Prostate gland (tissue), 2 donors: ENCODE results near the gene PCDH9.

ENCODE experiments used
- CTCF ChIP-seq, 4 experiments: fragments of 200-600 bp in 2 of 4; fragments of 450-650 bp in 2 of 4; sonication (generic) in 2 of 4; IDR thresholded peaks; 1 replicate in 3 of 4; 2 replicates in 1 of 4; pipeline ENCODE4 v1.5.1; 2016 to 2019; ENCODE audit warnings: antibody characterized with exemption in 4 of 4, mild to moderate bottlenecking in 2 of 4, moderate library complexity in 2 of 4
- POLR2A ChIP-seq: fragments of 450-650 bp; IDR thresholded peaks from one replicate; pipeline ENCODE4 v1.6.1; 2016; ENCODE audit warnings: antibody characterized with exemption, mild to moderate bottlenecking
- POLR2AphosphoS5 ChIP-seq: sonication (generic); formaldehyde crosslinking; IDR thresholded peaks from one replicate; pipeline ENCODE4 v1.6.1; 2017; ENCODE audit warnings: antibody characterized with exemption

GRCh38 chr13:67277581-67277980 is 47.4 kb upstream of the PCDH9 start:
- TF ChIP-seq CTCF (IDR thresholded peaks at IDR 0.05), result no peak
- no peak for TF ChIP-seq POLR2AphosphoS5
- no peak for TF ChIP-seq POLR2A
